WERI-Rb-1 (cell line): ENCODE results near the gene CARMIL3.

Source experiments
- DNase-seq: peaks from one replicate; pipeline ENCODE4 v3.0.0-alpha.2; 2020
- H3K27ac ChIP-seq: fragments of 250-450 bp; sonication (Bioruptor Pico); 2 replicates; pipeline ENCODE4 v1.5.1; 2020; ENCODE audit warnings: mild to moderate bottlenecking, moderate library complexity
- H3K27me3 ChIP-seq: fragments of 250-450 bp; sonication (Bioruptor Pico); 2 replicates; pipeline ENCODE4 v1.5.1; 2021; ENCODE audit warnings: mild to moderate bottlenecking, low read depth, moderate library complexity; ENCODE audit not compliant: insufficient read depth, severe bottlenecking
- H3K36me3 ChIP-seq: fragments of 250-450 bp; sonication (Bioruptor Pico); 2 replicates; pipeline ENCODE4 v1.5.1; 2020; ENCODE audit warnings: mild to moderate bottlenecking, moderate library complexity
- H3K4me3 ChIP-seq: 2 replicates; pipeline ENCODE4 v1.5.1; 2011; ENCODE audit warnings: low read depth, mild to moderate bottlenecking, control low read depth, low read length
- H3K9me3 ChIP-seq: fragments of 250-450 bp; sonication (Bioruptor Pico); 2 replicates; pipeline ENCODE4 v1.5.1; 2021; ENCODE audit warnings: mild to moderate bottlenecking, moderate library complexity; ENCODE audit not compliant: severe bottlenecking
- CTCF ChIP-seq: IDR thresholded peaks from 2 replicates; pipeline ENCODE4 v1.5.1; 2011; ENCODE audit warnings: low read depth, mild to moderate bottlenecking, control low read depth, inconsistent platforms, low read length

CARMIL3 gene

DNA sequence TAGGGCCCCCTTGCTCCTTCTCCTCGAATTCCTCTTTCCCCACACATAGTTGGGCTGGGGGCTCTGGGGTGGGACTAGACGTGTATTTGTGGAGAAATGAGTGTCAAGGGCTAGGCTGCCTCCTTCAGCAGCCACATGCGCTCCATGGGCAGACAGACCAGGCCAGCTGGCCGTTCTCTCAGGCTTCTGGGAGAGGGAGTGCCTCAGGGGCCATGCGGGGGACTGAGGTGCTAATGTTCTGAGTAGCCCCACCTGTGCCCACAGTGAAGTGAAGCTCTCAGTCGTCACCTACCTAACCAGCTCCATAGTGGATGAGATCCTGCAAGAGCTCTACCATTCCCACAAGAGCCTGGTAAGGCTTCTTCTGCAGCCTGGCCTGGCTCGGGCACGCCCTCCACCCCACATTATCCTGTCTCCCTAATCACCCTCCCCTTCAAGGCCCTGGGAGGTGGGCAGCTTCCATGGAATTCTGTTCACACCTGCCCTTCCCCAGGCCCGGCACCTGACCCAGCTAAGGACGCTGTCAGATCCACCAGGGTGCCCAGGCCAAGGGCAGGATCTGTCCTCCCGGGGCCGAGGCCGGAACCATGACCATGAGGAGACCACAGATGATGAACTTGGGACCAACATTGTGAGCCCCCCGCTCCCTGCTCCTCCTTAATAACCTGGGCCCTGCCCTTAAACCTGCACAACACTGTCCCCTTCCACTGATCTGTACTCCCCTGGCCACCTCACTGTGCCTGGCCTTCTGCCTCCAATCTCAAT lies 10.6 kb downstream of the CARMIL3 start:
- Histone ChIP-seq H3K36me3 (no peaks in the 10 kb centered on the region), H3K27ac (no peak overlapping the region), H3K9me3 (no peaks in the 10 kb centered on the region), H3K4me3 (no peak overlapping the region), H3K27me3 (no peaks in the 10 kb centered on the region)
- DNase-seq: no peak
- TF ChIP-seq CTCF: no peak

GRCh38 chr14:24063263-24063836 lies 11.5 kb downstream of the CARMIL3 start:
- H3K4me3 ChIP-seq: no peak overlapping the region
- no peaks in the 10 kb centered on the region for H3K27me3 ChIP-seq
- no peak for DNase-seq
- no peak overlapping the region for H3K27ac ChIP-seq
- no peaks in the 10 kb centered on the region for H3K36me3 ChIP-seq
- no peaks in the 10 kb centered on the region for H3K9me3 ChIP-seq
- TF ChIP-seq CTCF: no peak

GRCh38 chr14:24064091-24064795 lies 12.4 kb downstream of the CARMIL3 start:
- H3K36me3 ChIP-seq: no peaks in the 10 kb centered on the region
- H3K27me3 ChIP-seq: no peaks in the 10 kb centered on the region
- DNase-seq: no peak
- no peaks in the 10 kb centered on the region for H3K9me3 ChIP-seq
- no peak overlapping the region for H3K27ac ChIP-seq
- TF ChIP-seq CTCF: no peak
- no peak overlapping the region for H3K4me3 ChIP-seq

- TF ChIP-seq CTCF: no peak
- no peak overlapping the region for H3K4me3 ChIP-seq
- no peaks in the 10 kb centered on the region for H3K27me3 ChIP-seq
- H3K27ac ChIP-seq: no peak overlapping the region
- no peaks in the 10 kb centered on the region for H3K36me3 ChIP-seq
- no peak for DNase-seq
- H3K9me3 ChIP-seq: no peaks in the 10 kb centered on the region
Observed at GRCh38 chr14:24064856-24065255, 13.0 kb downstream of the CARMIL3 start.

DNA sequence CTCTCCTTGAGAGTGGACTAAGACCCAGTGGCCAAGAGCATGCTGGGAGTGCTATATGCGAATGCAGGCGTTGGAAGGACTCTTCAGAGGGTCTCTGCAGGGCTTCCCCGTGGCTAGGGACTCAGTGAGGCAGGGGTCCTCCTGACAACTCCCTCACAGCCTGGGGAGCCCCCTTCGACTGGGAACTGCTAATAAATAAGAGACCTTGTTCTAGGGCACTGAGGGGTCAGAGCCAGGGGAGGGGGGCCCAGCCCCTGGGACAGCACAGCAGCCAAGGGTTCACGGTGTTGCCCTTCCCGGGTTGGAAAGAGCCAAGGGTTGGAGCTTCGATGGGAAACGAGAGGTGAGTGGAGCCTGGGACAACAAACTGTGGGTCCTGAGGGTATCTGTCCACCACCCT lies 13.6 kb downstream of the CARMIL3 start:
- Histone ChIP-seq H3K27me3 (no peaks in the 10 kb centered on the region), H3K27ac (no peak overlapping the region), H3K36me3 (no peaks in the 10 kb centered on the region), H3K9me3 (no peaks in the 10 kb centered on the region), H3K4me3 (no peak overlapping the region)
- no peak for DNase-seq
- TF ChIP-seq CTCF: no peak
